Activated naive CD8-positive, alpha-beta T cell treated with anti-CD3 and anti-CD28 coated beads for 36 hours (primary cell): ENCODE results near the gene MSGN1. TPM values are rescaled to one million over a fixed set of nuclear protein-coding genes. Genes with fewer than 3 reads are reported as not detected.

ENCODE experiments used
- DNase-seq: peaks from one replicate; pipeline ENCODE4 v3.0.0; 2021
- H3K27ac Mint-ChIP-seq: one replicate; pipeline ENCODE4 v1.8.0; 2022; ENCODE audit warnings: mild to moderate bottlenecking, moderate library complexity, mixed read lengths
- H3K27me3 Mint-ChIP-seq: one replicate; pipeline ENCODE4 v1.8.0; 2022; ENCODE audit warnings: mild to moderate bottlenecking, mixed read lengths
- H3K36me3 Mint-ChIP-seq: one replicate; pipeline ENCODE4 v1.8.0; 2021; ENCODE audit warnings: mild to moderate bottlenecking, mixed read lengths
- H3K4me1 Mint-ChIP-seq: one replicate; pipeline ENCODE4 v1.8.0; 2021; ENCODE audit warnings: mixed read lengths
- H3K4me3 Mint-ChIP-seq: one replicate; pipeline ENCODE4 v1.8.0; 2022; ENCODE audit warnings: mild to moderate bottlenecking, moderate library complexity, mixed read lengths
- H3K9me3 Mint-ChIP-seq: one replicate; pipeline ENCODE4 v1.8.0; 2022; ENCODE audit warnings: mixed read lengths
- total RNA-seq, 2 experiments: library from RNA; stranded (reverse); gene quantifications; one replicate each; pipeline ENCODE4 v1.2.3, GENCODE V29; 2021

The MSGN1 gene
- total RNA-seq = not detected

- H3K36me3 Mint-ChIP-seq = no peaks in the 10 kb centered on the region
- H3K27ac Mint-ChIP-seq = no peak within 1 kb of the TSS
- H3K9me3 Mint-ChIP-seq = no peaks in the 10 kb centered on the region
- peaks cover 2% of the 10 kb centered on the region for H3K4me1 Mint-ChIP-seq
- DNase-seq = no peak
- H3K4me3 Mint-ChIP-seq = no peak within 1 kb of the TSS
- peaks cover 19% of the 10 kb centered on the region for H3K27me3 Mint-ChIP-seq
These were observed at the start of gene MSGN1 for GRCh38 chr2:17816396-17817245. Gene MSGN1 (plus strand): TSS chr2:17816460. CDS start chr2:17816519, 59 bp downstream.

GRCh38 chr2:17768894-17769293 is 47.4 kb upstream of the MSGN1 start:
- Mint-ChIP-seq H3K27ac (no peak overlapping the region), H3K27me3 (no peaks in the 10 kb centered on the region), H3K4me3 (no peak overlapping the region), H3K9me3 (no peaks in the 10 kb centered on the region), H3K36me3 (peaks cover 19% of the 10 kb centered on the region), H3K4me1 (no peaks in the 10 kb centered on the region)
- no peak for DNase-seq

GRCh38 chr2:17771956-17772355 is 44.3 kb upstream of the MSGN1 start:
- no peaks in the 10 kb centered on the region for H3K9me3 Mint-ChIP-seq
- no peak overlapping the region for H3K4me3 Mint-ChIP-seq
- no peaks in the 10 kb centered on the region for H3K27me3 Mint-ChIP-seq
- DNase-seq = no peak
- H3K4me1 Mint-ChIP-seq = no peaks in the 10 kb centered on the region
- no peak overlapping the region for H3K27ac Mint-ChIP-seq
- H3K36me3 Mint-ChIP-seq = peaks cover 20% of the 10 kb centered on the region

DNA sequence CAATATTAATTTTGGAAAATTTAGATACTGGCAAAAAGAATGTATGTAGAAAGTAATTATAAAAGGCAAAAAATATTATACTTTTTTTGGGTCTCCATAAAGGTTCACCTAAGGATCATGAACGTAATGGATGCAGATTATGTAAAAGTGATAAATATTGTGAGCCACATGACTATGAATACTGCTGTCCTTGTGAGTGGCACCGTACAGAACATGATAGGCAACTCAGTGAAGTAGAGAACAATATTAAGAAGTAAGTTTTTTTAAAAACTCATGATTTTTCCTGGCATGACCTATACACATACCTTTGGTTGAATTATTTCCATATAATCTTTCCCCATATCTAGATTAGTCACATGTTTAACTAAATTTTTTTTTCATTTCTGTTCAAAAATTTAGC is 43.7 kb upstream of the MSGN1 start:
- no peaks in the 10 kb centered on the region for H3K4me1 Mint-ChIP-seq
- H3K36me3 Mint-ChIP-seq = peaks cover 17% of the 10 kb centered on the region
- H3K4me3 Mint-ChIP-seq = no peak overlapping the region
- no peaks in the 10 kb centered on the region for H3K9me3 Mint-ChIP-seq
- DNase-seq = no peak
- H3K27ac Mint-ChIP-seq = no peak overlapping the region
- no peaks in the 10 kb centered on the region for H3K27me3 Mint-ChIP-seq

GRCh38 chr2:17780546-17780945 is 35.7 kb upstream of the MSGN1 start:
- H3K4me3 Mint-ChIP-seq = no peak overlapping the region
- peaks cover 43% of the 10 kb centered on the region for H3K36me3 Mint-ChIP-seq
- H3K4me1 Mint-ChIP-seq = no peaks in the 10 kb centered on the region

GRCh38 chr2:17781482-17781881 is 34.8 kb upstream of the MSGN1 start:
- H3K4me1 Mint-ChIP-seq = no peaks in the 10 kb centered on the region
- H3K9me3 Mint-ChIP-seq = no peaks in the 10 kb centered on the region
- no peaks in the 10 kb centered on the region for H3K27me3 Mint-ChIP-seq
- H3K36me3 Mint-ChIP-seq = peaks cover 39% of the 10 kb centered on the region
- H3K4me3 Mint-ChIP-seq = no peak overlapping the region
- no peak overlapping the region for H3K27ac Mint-ChIP-seq
- DNase-seq = no peak

More at GRCh38 chr2:17780546-17780945, 35.7 kb upstream of the MSGN1 start:
- no peaks in the 10 kb centered on the region for H3K9me3 Mint-ChIP-seq
- DNase-seq = no peak
- no peaks in the 10 kb centered on the region for H3K27me3 Mint-ChIP-seq
- H3K27ac Mint-ChIP-seq = no peak overlapping the region

- peaks cover 20% of the 10 kb centered on the region for H3K27me3 Mint-ChIP-seq
- H3K36me3 Mint-ChIP-seq = peaks cover 25% of the 10 kb centered on the region
- H3K27ac Mint-ChIP-seq = no peak overlapping the region
- peaks cover under 1% of the 10 kb centered on the region for H3K4me1 Mint-ChIP-seq
- DNase-seq = no peak
- no peaks in the 10 kb centered on the region for H3K9me3 Mint-ChIP-seq
- H3K4me3 Mint-ChIP-seq = no peak overlapping the region
These were observed 29.5 kb upstream of the MSGN1 start for GRCh38 chr2:17786727-17787126.

DNA sequence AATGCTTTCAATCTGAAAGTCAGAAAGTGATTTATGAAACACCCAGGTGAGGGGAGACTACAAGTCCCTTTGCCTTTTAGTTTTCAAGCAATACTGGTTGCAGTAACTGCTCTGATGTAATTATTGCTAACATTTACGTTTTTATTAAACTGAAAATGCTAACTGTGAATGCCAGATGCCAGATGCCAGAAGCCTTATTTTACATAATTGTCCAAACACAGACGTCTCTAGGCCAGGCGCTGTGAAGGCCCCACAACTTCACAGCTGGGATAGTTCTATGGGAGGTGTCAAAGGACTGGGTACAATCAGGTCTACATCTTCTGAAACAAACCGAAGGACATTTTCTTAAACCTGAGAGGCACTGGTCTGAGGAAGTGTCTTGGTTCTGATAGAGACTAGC is 27.5 kb upstream of the MSGN1 start:
- H3K4me3 Mint-ChIP-seq = no peak overlapping the region
- H3K27ac Mint-ChIP-seq = no peak overlapping the region
- peaks cover 40% of the 10 kb centered on the region for H3K27me3 Mint-ChIP-seq
- no peaks in the 10 kb centered on the region for H3K9me3 Mint-ChIP-seq
- H3K36me3 Mint-ChIP-seq = peaks cover 9% of the 10 kb centered on the region
- DNase-seq = no peak
- peaks cover 11% of the 10 kb centered on the region for H3K4me1 Mint-ChIP-seq

DNA sequence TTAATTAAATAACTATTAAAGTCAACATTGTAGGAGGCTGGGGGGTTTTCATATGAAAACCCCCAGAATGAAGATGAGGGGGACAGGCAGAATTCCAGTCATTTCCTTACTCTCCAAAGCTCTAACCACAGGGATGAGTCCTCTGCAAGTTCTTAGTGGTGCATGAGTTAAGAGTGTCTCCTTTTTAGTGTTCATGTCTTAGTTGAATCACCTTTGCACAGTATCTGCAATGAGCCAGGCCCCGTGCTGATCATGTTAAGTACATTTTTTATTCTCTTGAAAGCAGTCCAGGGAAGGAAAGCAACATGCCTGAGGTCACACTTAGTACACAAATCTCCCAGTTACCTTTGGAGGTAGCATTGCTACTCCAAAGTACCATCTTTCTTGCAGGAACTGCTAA is 25.7 kb upstream of the MSGN1 start:
- Mint-ChIP-seq H3K36me3 (no peaks in the 10 kb centered on the region), H3K4me1 (peaks cover 11% of the 10 kb centered on the region)

DNA sequence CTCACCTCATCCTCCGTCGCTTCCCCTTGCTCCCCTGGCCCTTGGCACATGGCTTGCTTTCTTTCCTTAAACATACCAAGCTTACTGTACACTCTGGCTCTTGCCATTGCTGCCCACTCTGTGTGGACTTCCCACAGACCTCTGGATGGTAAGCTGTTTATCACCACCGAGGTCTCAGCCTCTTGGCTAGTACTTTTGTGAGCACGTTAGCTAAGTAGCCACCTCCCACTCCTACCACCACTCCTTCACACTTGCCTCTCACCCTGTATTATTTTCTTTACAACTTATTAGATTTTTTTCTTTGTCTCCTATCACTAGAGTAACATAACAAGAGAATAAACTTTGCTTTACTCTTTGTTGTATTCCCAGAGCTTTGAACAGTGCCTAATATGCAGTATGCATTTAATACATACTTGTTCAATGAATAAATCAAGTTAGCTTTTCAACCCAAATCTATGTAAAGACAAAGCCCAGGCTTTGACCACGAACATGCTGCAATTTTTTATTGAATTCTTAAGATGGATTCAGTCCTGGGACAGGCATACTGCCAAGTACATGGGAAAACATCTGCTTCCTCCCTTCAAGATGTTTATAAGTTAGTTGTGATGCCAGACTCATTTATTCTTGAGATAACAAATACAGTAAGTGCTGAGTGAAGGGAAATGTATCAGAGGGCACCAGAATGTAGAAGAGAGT is 25.0 kb upstream of the MSGN1 start:
- no peak overlapping the region for H3K27ac Mint-ChIP-seq

More for the DNA sequence above, 25.7 kb upstream of the MSGN1 start:
- Mint-ChIP-seq H3K4me3 (no peak overlapping the region), H3K27me3 (peaks cover 42% of the 10 kb centered on the region), H3K27ac (no peak overlapping the region), H3K9me3 (no peaks in the 10 kb centered on the region)
- DNase-seq = no peak

GRCh38 chr2:17791817-17792130 is 24.5 kb upstream of the MSGN1 start:
- H3K27me3 Mint-ChIP-seq = peaks cover 45% of the 10 kb centered on the region
- H3K4me3 Mint-ChIP-seq = no peak overlapping the region
- H3K36me3 Mint-ChIP-seq = no peaks in the 10 kb centered on the region
- H3K9me3 Mint-ChIP-seq = no peaks in the 10 kb centered on the region
- DNase-seq = no peak
- no peak overlapping the region for H3K27ac Mint-ChIP-seq
- H3K4me1 Mint-ChIP-seq = peaks cover 11% of the 10 kb centered on the region

More for the DNA sequence above, 25.0 kb upstream of the MSGN1 start:
- no peaks in the 10 kb centered on the region for H3K36me3 Mint-ChIP-seq
- no peaks in the 10 kb centered on the region for H3K9me3 Mint-ChIP-seq
- DNase-seq = no peak
- H3K27me3 Mint-ChIP-seq = peaks cover 42% of the 10 kb centered on the region
- peaks cover 11% of the 10 kb centered on the region for H3K4me1 Mint-ChIP-seq
- H3K4me3 Mint-ChIP-seq = no peak overlapping the region

- Mint-ChIP-seq H3K4me1 (peaks cover 11% of the 10 kb centered on the region), H3K9me3 (no peaks in the 10 kb centered on the region), H3K36me3 (no peaks in the 10 kb centered on the region), H3K4me3 (no peak overlapping the region), H3K27ac (no peak overlapping the region), H3K27me3 (peaks cover 46% of the 10 kb centered on the region)
- peak; percentile 9 for DNase-seq
These were observed 23.7 kb upstream of the MSGN1 start for GRCh38 chr2:17792515-17792914.

DNA sequence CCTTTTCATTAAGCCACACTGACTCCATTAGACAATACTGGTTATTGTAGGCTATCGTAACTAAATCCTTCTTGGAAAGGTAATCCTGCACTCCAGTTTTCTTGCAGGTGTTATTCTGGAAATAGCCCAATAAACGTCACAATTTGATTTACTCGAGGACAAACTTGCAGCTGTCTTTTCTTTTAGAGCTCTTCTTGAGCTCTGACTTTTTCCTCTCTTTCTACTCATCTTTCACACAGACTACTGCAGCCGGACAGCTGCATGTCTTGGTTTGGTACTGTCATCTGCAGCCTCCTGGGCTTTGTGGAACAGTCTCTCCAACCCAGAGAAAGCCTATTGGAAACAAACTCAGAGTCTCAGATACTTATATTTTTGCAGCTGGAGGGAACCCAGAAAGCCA is 23.0 kb upstream of the MSGN1 start:
- H3K4me3 Mint-ChIP-seq = no peak overlapping the region
- no peaks in the 10 kb centered on the region for H3K36me3 Mint-ChIP-seq
- no peaks in the 10 kb centered on the region for H3K9me3 Mint-ChIP-seq
- H3K27me3 Mint-ChIP-seq = peaks cover 50% of the 10 kb centered on the region
- peaks cover 11% of the 10 kb centered on the region for H3K4me1 Mint-ChIP-seq
- DNase-seq = no peak
- no peak overlapping the region for H3K27ac Mint-ChIP-seq

- H3K27ac Mint-ChIP-seq = no peak overlapping the region
- H3K36me3 Mint-ChIP-seq = no peaks in the 10 kb centered on the region
- no peak for DNase-seq
- H3K4me1 Mint-ChIP-seq = peaks cover 11% of the 10 kb centered on the region
- no peak overlapping the region for H3K4me3 Mint-ChIP-seq
- H3K9me3 Mint-ChIP-seq = no peaks in the 10 kb centered on the region
- H3K27me3 Mint-ChIP-seq = peaks cover 50% of the 10 kb centered on the region
These were observed 22.4 kb upstream of the MSGN1 start for GRCh38 chr2:17793803-17794354.

DNA sequence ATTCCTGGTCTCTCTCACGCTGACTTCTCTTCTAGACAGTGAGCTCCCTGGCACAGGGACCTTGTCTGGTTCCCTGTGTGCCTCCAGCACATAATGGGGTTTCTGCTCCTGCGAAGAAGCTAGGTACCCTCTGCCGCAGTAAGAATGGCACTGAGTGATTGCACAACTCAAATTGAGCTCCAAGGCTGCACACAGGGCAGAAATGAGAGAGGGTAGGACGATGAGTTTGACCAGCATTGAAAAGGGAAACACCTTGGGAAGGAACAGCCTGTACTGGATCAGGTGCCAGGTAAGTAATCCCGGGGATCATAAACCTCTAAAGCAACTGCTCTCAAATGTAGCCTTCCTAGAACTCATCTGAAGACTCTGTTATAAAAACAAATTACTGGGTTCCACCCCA is 21.0 kb upstream of the MSGN1 start:
- H3K36me3 Mint-ChIP-seq = no peaks in the 10 kb centered on the region
- no peak for DNase-seq
- no peak overlapping the region for H3K4me3 Mint-ChIP-seq
- peaks cover 47% of the 10 kb centered on the region for H3K27me3 Mint-ChIP-seq
- peaks cover 14% of the 10 kb centered on the region for H3K4me1 Mint-ChIP-seq
- no peak overlapping the region for H3K27ac Mint-ChIP-seq
- H3K9me3 Mint-ChIP-seq = no peaks in the 10 kb centered on the region
